MM.1S (cell line): ENCODE measurements around the gene DAD1.

ENCODE experiments used
- DNase-seq: peaks from one replicate; pipeline ENCODE4 v3.0.0-alpha.2; 2015
- H2AFZ ChIP-seq: fragments of 300-600 bp; sonication (generic); 2 replicates; pipeline ENCODE4 v1.6.0; 2016; ENCODE audit warnings: antibody characterized with exemption, low read length
- H3F3A ChIP-seq: fragments of 300-600 bp; sonication (generic); 2 replicates; pipeline ENCODE4 v1.6.1; 2016; ENCODE audit warnings: mild to moderate bottlenecking, antibody characterized with exemption, low read length, moderate library complexity, mixed read lengths; ENCODE audit not compliant: insufficient read depth
- H3K27ac ChIP-seq: fragments of 300-600 bp; sonication (generic); 2 replicates; pipeline ENCODE4 v1.5.1; 2016; ENCODE audit warnings: mild to moderate bottlenecking, low read length
- H3K27me3 ChIP-seq: fragments of 300-600 bp; sonication (generic); replicated peaks from 2 replicates; pipeline ENCODE4 v1.6.0; 2016; ENCODE audit warnings: low read length; ENCODE audit not compliant: insufficient read depth
- H3K36me3 ChIP-seq: fragments of 300-600 bp; sonication (generic); replicated peaks from 2 replicates; pipeline ENCODE4 v1.6.1; 2016; ENCODE audit warnings: mild to moderate bottlenecking, low read length, mixed read lengths; ENCODE audit not compliant: insufficient read depth
- H3K4me1 ChIP-seq: fragments of 300-600 bp; sonication (generic); 2 replicates; pipeline ENCODE4 v1.6.1; 2016; ENCODE audit warnings: low read length, mixed read lengths
- H3K4me2 ChIP-seq: fragments of 300-600 bp; sonication (generic); 2 replicates; pipeline ENCODE4 v1.6.0; 2016; ENCODE audit warnings: low read depth, low read length
- H3K4me3 ChIP-seq: fragments of 300-600 bp; sonication (generic); 2 replicates; pipeline ENCODE4 v1.5.1; 2016; ENCODE audit warnings: low read length, mixed read lengths
- H3K79me2 ChIP-seq: fragments of 300-600 bp; sonication (generic); 2 replicates; pipeline ENCODE4 v1.6.1; 2016; ENCODE audit warnings: mixed run types, low read length, mixed read lengths
- H3K9ac ChIP-seq: fragments of 300-600 bp; sonication (generic); 2 replicates; pipeline ENCODE4 v1.6.1; 2016; ENCODE audit warnings: low read length, mixed read lengths
- H3K9me2 ChIP-seq: fragments of 300-600 bp; sonication (generic); replicated peaks from 2 replicates; pipeline ENCODE4 v1.6.1; 2016; ENCODE audit warnings: mild to moderate bottlenecking, low read length, mixed read lengths; ENCODE audit not compliant: insufficient read depth
- H3K9me3 ChIP-seq: fragments of 300-600 bp; sonication (generic); replicated peaks from 2 replicates; pipeline ENCODE4 v1.6.1; 2016; ENCODE audit warnings: mild to moderate bottlenecking, low read length, mixed read lengths; ENCODE audit not compliant: insufficient read depth
- H4K20me1 ChIP-seq: fragments of 300-600 bp; sonication (generic); 2 replicates; pipeline ENCODE4 v1.6.1; 2016; ENCODE audit warnings: mild to moderate bottlenecking, low read length, moderate library complexity, mixed read lengths; ENCODE audit not compliant: insufficient read depth
- CTCF ChIP-seq: fragments of 300-600 bp; sonication (generic); IDR thresholded peaks from 2 replicates; pipeline ENCODE4 v1.5.1; 2016; ENCODE audit warnings: antibody characterized with exemption, low read length, mixed read lengths
- EZH2 ChIP-seq: fragments of 300-600 bp; sonication (generic); optimal IDR thresholded peaks from 2 replicates; pipeline ENCODE3; 2017; ENCODE audit warnings: low read depth, mild to moderate bottlenecking, antibody characterized with exemption, low read length, mixed read lengths
- EZH2phosphoT487 ChIP-seq: fragments of 300-600 bp; sonication (generic); IDR thresholded peaks from 2 replicates; pipeline ENCODE4 v1.6.1; 2018; ENCODE audit warnings: antibody characterized with exemption, low read length

Gene DAD1

DNA sequence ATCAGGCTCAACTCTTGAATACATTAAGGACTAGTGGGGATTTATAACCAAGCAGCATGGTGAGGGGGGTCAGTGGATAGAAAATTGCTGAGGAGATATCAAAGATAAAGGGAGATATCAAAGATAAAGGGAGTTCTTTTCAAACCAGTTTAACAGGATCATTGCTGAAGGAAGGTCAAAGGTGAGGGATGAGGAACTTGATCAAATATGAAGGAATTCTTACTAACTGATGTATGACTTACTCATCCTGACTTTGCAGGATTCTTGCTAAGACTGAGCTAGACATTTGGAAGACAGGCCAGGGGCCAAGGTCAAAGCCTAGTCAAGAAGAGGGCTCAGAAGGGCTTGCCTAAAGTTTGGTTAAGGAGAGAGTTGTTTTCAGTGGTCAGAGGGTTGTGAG, 13.8 kb upstream of the DAD1 start:
- peak overlapping the region; percentile 94; the same call in 1 of the 2 replicates for H3K27ac ChIP-seq
- H3K9me2 ChIP-seq, result no peaks in the 10 kb centered on the region
- H3K4me2 ChIP-seq, result peak overlapping the region; percentile 97; the same call in 1 of the 2 replicates
- H3K79me2 ChIP-seq, result peaks cover 60% of the 10 kb centered on the region
- H4K20me1 ChIP-seq, result no peaks in the 10 kb centered on the region
- TF ChIP-seq EZH2phosphoT487 (no peak), CTCF (no peak), EZH2 (no peak)
- H3K9ac ChIP-seq, result no peak overlapping the region
- H2AFZ ChIP-seq, result no peak overlapping the region
- H3K9me3 ChIP-seq, result no peaks in the 10 kb centered on the region
- H3K4me1 ChIP-seq, result peaks cover 29% of the 10 kb centered on the region
- H3K27me3 ChIP-seq, result no peaks in the 10 kb centered on the region
- H3F3A ChIP-seq, result peaks cover 28% of the 10 kb centered on the region
- no peaks in the 10 kb centered on the region for H3K36me3 ChIP-seq
- DNase-seq, result no peak
- H3K4me3 ChIP-seq, result no peak overlapping the region

- no peaks in the 10 kb centered on the region for H3K9me3 ChIP-seq
- DNase-seq, result peak; percentile 64
- H3K27ac ChIP-seq, result peak overlapping the region; percentile 94
- peaks cover 34% of the 10 kb centered on the region for H3K4me1 ChIP-seq
- H3K27me3 ChIP-seq, result no peaks in the 10 kb centered on the region
- no peak overlapping the region for H2AFZ ChIP-seq
- H4K20me1 ChIP-seq, result no peaks in the 10 kb centered on the region
- H3K79me2 ChIP-seq, result peaks cover 57% of the 10 kb centered on the region
- H3K4me3 ChIP-seq, result peak overlapping the region; percentile 33; the same call in 1 of the 2 replicates
- H3K4me2 ChIP-seq, result peak overlapping the region; percentile 97
- H3K9me2 ChIP-seq, result no peaks in the 10 kb centered on the region
- peak overlapping the region; percentile 35; the same call in 1 of the 2 replicates for H3K9ac ChIP-seq
- TF ChIP-seq CTCF (no peak), EZH2phosphoT487 (no peak), EZH2 (no peak)
- H3K36me3 ChIP-seq, result no peaks in the 10 kb centered on the region
- H3F3A ChIP-seq, result peaks cover 28% of the 10 kb centered on the region
Measured at GRCh38 chr14:22601996-22602395, 13.0 kb upstream of the DAD1 start.

DNA sequence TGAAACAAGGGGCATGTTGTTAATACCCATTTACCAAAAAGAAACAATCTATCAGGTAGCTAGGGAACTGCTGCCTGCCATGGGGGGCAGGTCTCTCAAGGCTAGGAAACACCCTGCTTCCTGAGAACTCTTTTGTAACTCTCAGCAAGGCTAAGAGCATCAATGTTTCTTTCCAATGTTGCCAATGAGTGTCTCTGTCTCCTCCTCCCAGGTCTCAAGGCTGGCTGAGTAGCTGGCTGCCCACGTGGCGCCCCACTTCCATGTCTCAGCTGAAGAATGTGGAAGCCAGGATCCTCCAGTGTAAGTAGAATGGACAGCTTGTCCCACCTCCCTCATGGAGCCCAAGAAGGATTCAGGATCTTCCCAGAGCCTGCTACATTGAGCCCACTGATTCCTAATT, 12.4 kb upstream of the DAD1 start:
- TF ChIP-seq EZH2 (no peak), EZH2phosphoT487 (no peak), CTCF (no peak)
- Histone ChIP-seq H3K9me2 (no peaks in the 10 kb centered on the region), H3K4me2 (peak overlapping the region; percentile 97; the same call in 1 of the 2 replicates), H3K79me2 (peaks cover 57% of the 10 kb centered on the region), H3K27ac (peak overlapping the region; percentile 94), H3K9me3 (no peaks in the 10 kb centered on the region), H2AFZ (no peak overlapping the region), H3K4me3 (peak overlapping the region; percentile 33; the same call in 1 of the 2 replicates), H3K9ac (peak overlapping the region; percentile 35; the same call in 1 of the 2 replicates), H3K36me3 (no peaks in the 10 kb centered on the region), H3K4me1 (peaks cover 34% of the 10 kb centered on the region), H4K20me1 (no peaks in the 10 kb centered on the region), H3F3A (peaks cover 28% of the 10 kb centered on the region), H3K27me3 (no peaks in the 10 kb centered on the region)
- no peak for DNase-seq
